Neural progenitor cell (in vitro differentiated cells): ENCODE data around the gene TMEM260. TPM values are rescaled to one million over a fixed set of nuclear protein-coding genes. Genes with fewer than 3 reads are reported as not detected.
"Not testable (repeated sequence)": the region's sequence is repeated elsewhere in the genome, so short reads cannot be mapped to it uniquely, and the experiment has no call there.

Experiments used
- DNase-seq: peaks from one replicate; pipeline ENCODE4 v3.0.0-alpha.2; 2016; ENCODE audit warnings: low spot score
- H2AFZ ChIP-seq: fragments of 200-600 bp; sonication (generic); replicated peaks from 2 replicates; pipeline ENCODE4 v1.6.1; 2016; ENCODE audit warnings: antibody characterized with exemption
- H3F3A ChIP-seq: fragments of 200-600 bp; sonication (generic); 2 replicates; pipeline ENCODE4 v1.6.1; 2016; ENCODE audit warnings: antibody characterized with exemption, low read depth
- H3K27ac ChIP-seq: fragments of 200-600 bp; sonication (generic); 2 replicates; pipeline ENCODE4 v1.5.1; 2016; ENCODE audit warnings: mild to moderate bottlenecking
- H3K27me3 ChIP-seq: fragments of 200-600 bp; sonication (generic); 2 replicates; pipeline ENCODE4 v1.6.1; 2016; ENCODE audit warnings: mild to moderate bottlenecking, moderate library complexity
- H3K36me3 ChIP-seq: fragments of 200-600 bp; sonication (generic); 2 replicates; pipeline ENCODE4 v1.5.1; 2016
- H3K4me1 ChIP-seq: fragments of 200-600 bp; sonication (generic); 2 replicates; pipeline ENCODE4 v1.6.1; 2016; ENCODE audit warnings: mixed run types
- H3K4me2 ChIP-seq: fragments of 200-600 bp; sonication (generic); 2 replicates; pipeline ENCODE4 v1.6.1; 2016
- H3K4me3 ChIP-seq: fragments of 200-600 bp; sonication (generic); 2 replicates; pipeline ENCODE4 v1.5.1; 2016
- H3K79me2 ChIP-seq: fragments of 200-600 bp; sonication (generic); 2 replicates; pipeline ENCODE4 v1.6.1; 2016; ENCODE audit warnings: low read depth
- H3K9ac ChIP-seq: fragments of 200-600 bp; sonication (generic); 2 replicates; pipeline ENCODE4 v1.6.1; 2016
- H3K9me3 ChIP-seq: fragments of 200-600 bp; sonication (generic); 2 replicates; pipeline ENCODE4 v1.5.1; 2016; ENCODE audit warnings: low read depth
- H4K20me1 ChIP-seq: fragments of 200-600 bp; sonication (generic); 2 replicates; pipeline ENCODE4 v1.6.1; 2016; ENCODE audit warnings: low read depth
- H3K27ac Mint-ChIP-seq: 3 replicates; pipeline ENCODE4 v1.8.0; 2021; ENCODE audit warnings: mixed read lengths
- H3K27me3 Mint-ChIP-seq: 2 replicates; pipeline ENCODE4 v1.8.0; 2022; ENCODE audit warnings: low read depth, mild to moderate bottlenecking, inconsistent platforms, moderate library complexity, mixed read lengths; ENCODE audit not compliant: insufficient read depth
- H3K36me3 Mint-ChIP-seq: 3 replicates; pipeline ENCODE4 v1.8.0; 2021; ENCODE audit warnings: mixed read lengths
- H3K4me1 Mint-ChIP-seq: 3 replicates; pipeline ENCODE4 v1.8.0; 2021; ENCODE audit warnings: mixed read lengths
- H3K4me3 Mint-ChIP-seq: 3 replicates; pipeline ENCODE4 v1.8.0; 2021; ENCODE audit warnings: mild to moderate bottlenecking, moderate library complexity, mixed read lengths
- H3K9me3 Mint-ChIP-seq: 3 replicates; pipeline ENCODE4 v1.8.0; 2020; ENCODE audit warnings: mixed read lengths
- CTCF ChIP-seq: fragments of 200-600 bp; sonication (generic); IDR thresholded peaks from 2 replicates; pipeline ENCODE4 v1.5.1; 2017; ENCODE audit warnings: antibody characterized with exemption, mild to moderate bottlenecking
- EZH2 ChIP-seq: fragments of 200-600 bp; sonication (generic); IDR thresholded peaks from 2 replicates; pipeline ENCODE4 v1.6.1; 2017; ENCODE audit warnings: antibody characterized with exemption, mild to moderate bottlenecking, moderate library complexity
- EZH2phosphoT487 ChIP-seq: fragments of 200-600 bp; sonication (generic); IDR thresholded peaks from 2 replicates; pipeline ENCODE4 v1.6.1; 2017; ENCODE audit warnings: antibody characterized with exemption
- total RNA-seq: library from RNA; depleted of rRNA; stranded (reverse); fragments of >200 nt; gene quantifications from 2 replicates; pipeline ENCODE4 v1.2.3, GENCODE V29; 2015; ENCODE audit warnings: low replicate concordance

The TMEM260 gene
- total RNA-seq, 1 donor from 2014 or later: 30.7 TPM

- Histone ChIP-seq H3F3A (peaks cover 12% of the 10 kb centered on the region), H4K20me1 (peaks cover under 1% of the 10 kb centered on the region), H3K9ac (no peak overlapping the region), H3K79me2 (no peaks in the 10 kb centered on the region), H3K4me3 (no peak overlapping the region), H3K36me3 (no peaks in the 10 kb centered on the region), H3K4me2 (no peak overlapping the region), H3K27me3 (peaks cover 17% of the 10 kb centered on the region), H3K9me3 (no peaks in the 10 kb centered on the region), H3K4me1 (peaks cover 18% of the 10 kb centered on the region), H3K27ac (no peak overlapping the region), H2AFZ (no peak overlapping the region)
- no peak overlapping the region for H3K27ac Mint-ChIP-seq
- no peak for TF ChIP-seq CTCF
- no peak for TF ChIP-seq EZH2
- TF ChIP-seq EZH2phosphoT487: no peak
- H3K36me3 Mint-ChIP-seq: peaks cover 5% of the 10 kb centered on the region
- H3K4me3 Mint-ChIP-seq: no peak overlapping the region
- H3K27me3 Mint-ChIP-seq: peaks cover 5% of the 10 kb centered on the region
- peaks cover 16% of the 10 kb centered on the region for H3K4me1 Mint-ChIP-seq
- DNase-seq: no peak
- peaks cover 7% of the 10 kb centered on the region for H3K9me3 Mint-ChIP-seq
Observed at GRCh38 chr14:56664811-56665421, 85.3 kb downstream of the TMEM260 start.

GRCh38 chr14:56666294-56666693 lies 86.7 kb downstream of the TMEM260 start:
- no peaks in the 10 kb centered on the region for H3K79me2 ChIP-seq
- DNase-seq: no peak
- TF ChIP-seq CTCF: no peak
- no peak for TF ChIP-seq EZH2phosphoT487
- no peak for TF ChIP-seq EZH2
- no peaks in the 10 kb centered on the region for H3K36me3 ChIP-seq
- no peaks in the 10 kb centered on the region for H3F3A ChIP-seq
- H4K20me1 ChIP-seq: no peaks in the 10 kb centered on the region
- H3K27ac ChIP-seq: no peak overlapping the region
- H3K9me3 Mint-ChIP-seq: peaks cover 7% of the 10 kb centered on the region
- H3K4me3 ChIP-seq: no peak overlapping the region
- H3K4me1 ChIP-seq: peaks cover 4% of the 10 kb centered on the region
- peaks cover 3% of the 10 kb centered on the region for H3K27me3 Mint-ChIP-seq
- H3K4me1 Mint-ChIP-seq: peaks cover 6% of the 10 kb centered on the region
- no peak overlapping the region for H2AFZ ChIP-seq
- H3K36me3 Mint-ChIP-seq: peaks cover 5% of the 10 kb centered on the region
- H3K4me2 ChIP-seq: no peak overlapping the region
- H3K4me3 Mint-ChIP-seq: no peak overlapping the region
- no peaks in the 10 kb centered on the region for H3K9me3 ChIP-seq
- no peak overlapping the region for H3K9ac ChIP-seq
- H3K27me3 ChIP-seq: peaks cover 17% of the 10 kb centered on the region
- H3K27ac Mint-ChIP-seq: no peak overlapping the region

GRCh38 chr14:56666716-56667115 lies 87.1 kb downstream of the TMEM260 start:
- peaks cover 4% of the 10 kb centered on the region for H3K4me1 Mint-ChIP-seq
- no peak overlapping the region for H3K4me2 ChIP-seq
- H3K36me3 ChIP-seq: no peaks in the 10 kb centered on the region
- H3K27me3 ChIP-seq: peaks cover 15% of the 10 kb centered on the region
- no peak overlapping the region for H3K4me3 ChIP-seq
- peaks cover 5% of the 10 kb centered on the region for H3K36me3 Mint-ChIP-seq
- no peaks in the 10 kb centered on the region for H4K20me1 ChIP-seq
- H3K27ac ChIP-seq: no peak overlapping the region
- no peaks in the 10 kb centered on the region for H3K9me3 ChIP-seq
- no peaks in the 10 kb centered on the region for H3F3A ChIP-seq
- no peak overlapping the region for H3K27ac Mint-ChIP-seq
- no peak for DNase-seq
- H3K4me3 Mint-ChIP-seq: no peak overlapping the region
- peaks cover under 1% of the 10 kb centered on the region for H3K27me3 Mint-ChIP-seq
- no peak for TF ChIP-seq CTCF
- peaks cover 7% of the 10 kb centered on the region for H3K9me3 Mint-ChIP-seq
- no peaks in the 10 kb centered on the region for H3K4me1 ChIP-seq
- H3K79me2 ChIP-seq: no peaks in the 10 kb centered on the region
- no peak overlapping the region for H2AFZ ChIP-seq
- H3K9ac ChIP-seq: no peak overlapping the region

DNA sequence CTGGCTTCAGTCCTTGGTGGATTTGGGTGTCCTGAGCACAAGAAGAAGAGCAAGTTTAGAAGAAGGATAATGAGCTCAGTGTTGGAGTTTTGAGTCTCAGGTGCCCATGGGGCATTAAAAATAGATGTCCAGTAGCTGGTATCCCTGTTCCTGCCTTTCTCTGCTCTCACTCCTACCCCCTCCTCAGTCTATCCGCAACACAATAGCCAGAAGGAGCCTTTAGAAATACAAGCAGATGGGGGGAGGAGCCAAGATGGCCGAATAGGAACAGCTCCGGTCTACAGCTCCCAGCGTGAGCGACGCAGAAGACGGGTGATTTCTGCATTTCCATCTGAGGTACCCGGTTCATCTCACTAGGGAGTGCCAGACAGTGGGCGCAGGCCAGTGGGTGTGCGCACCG lies 87.7 kb downstream of the TMEM260 start:
- not testable (repeated sequence) for H3K9me3 Mint-ChIP-seq, H3K9ac ChIP-seq, H4K20me1 ChIP-seq, H3K36me3 Mint-ChIP-seq, H3K27me3 Mint-ChIP-seq, H3K4me2 ChIP-seq, H3K79me2 ChIP-seq, H3K4me3 Mint-ChIP-seq, H3F3A ChIP-seq, H3K4me1 ChIP-seq, H2AFZ ChIP-seq, H3K4me3 ChIP-seq, H3K4me1 Mint-ChIP-seq, H3K27ac Mint-ChIP-seq, H3K9me3 ChIP-seq, H3K27ac ChIP-seq, DNase-seq, H3K27me3 ChIP-seq, H3K36me3 ChIP-seq
